HG02981 (cell line): ENCODE measurements around the gene SIK2.

Source experiments
- ATAC-seq: cut with Tn5 transposase; IDR thresholded peaks from one replicate; pipeline ENCODE4 v1.9.1; 2021; ENCODE audit warnings: mild to moderate bottlenecking, moderate library complexity; ENCODE audit not compliant: unreplicated experiment

SIK2 gene

DNA sequence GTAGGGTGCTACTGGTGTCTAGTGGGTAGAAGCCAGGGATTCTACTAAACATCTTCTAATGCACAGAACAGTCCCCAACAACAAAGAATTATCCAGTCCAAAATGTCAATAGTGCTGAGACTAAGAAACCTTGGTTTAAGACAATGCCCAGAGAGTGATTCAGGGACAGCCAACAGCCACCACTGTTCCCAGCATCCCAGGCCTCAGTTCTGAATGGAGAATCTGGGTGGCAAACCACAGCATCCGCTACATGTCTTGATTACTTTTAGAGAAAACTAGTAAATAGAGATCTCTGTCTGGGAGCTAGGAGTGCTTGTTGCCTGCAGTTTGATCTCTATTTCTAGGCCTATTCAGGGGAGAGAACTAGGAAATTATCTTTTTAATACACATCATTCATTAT, 20.9 kb upstream of the SIK2 start:
- no peak for ATAC-seq

DNA sequence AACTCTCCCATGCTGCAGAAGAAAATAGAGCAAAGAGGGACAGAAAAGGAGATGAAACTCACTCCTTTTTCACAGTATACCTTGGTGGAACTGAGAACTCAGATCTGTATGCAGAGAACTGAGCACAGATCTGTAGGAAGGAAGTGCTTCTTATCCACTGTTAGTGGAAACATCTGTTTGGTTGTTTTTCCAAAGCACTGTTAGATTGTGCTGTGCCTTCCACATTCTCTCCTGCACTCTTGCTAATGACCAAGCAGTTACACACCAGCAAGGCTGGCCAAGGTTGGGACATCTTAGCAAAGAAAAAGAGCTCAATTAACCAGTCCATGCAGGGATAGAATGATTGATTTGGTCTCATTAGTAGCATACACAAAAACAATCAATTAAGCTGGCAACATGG, 20.1 kb upstream of the SIK2 start:
- no peak for ATAC-seq

DNA sequence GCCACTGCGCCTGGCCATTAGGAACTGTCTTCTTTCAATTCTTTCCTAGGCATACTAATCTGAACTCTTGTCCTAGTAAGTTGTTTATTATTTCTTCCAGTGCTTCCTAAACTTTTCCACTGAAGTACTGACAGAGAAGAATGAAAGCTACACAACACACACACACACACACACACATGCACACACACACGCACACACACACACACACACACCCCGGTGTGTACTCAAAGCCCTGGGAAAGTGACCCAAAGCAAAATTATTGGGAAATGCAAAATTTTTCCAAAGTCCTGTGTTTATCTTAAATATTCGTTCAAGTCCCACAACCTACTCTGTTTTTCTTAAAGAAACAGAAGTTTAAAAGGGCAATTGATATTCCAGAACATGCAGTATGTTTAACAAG, 19.4 kb upstream of the SIK2 start:
- ATAC-seq, result no peak

DNA sequence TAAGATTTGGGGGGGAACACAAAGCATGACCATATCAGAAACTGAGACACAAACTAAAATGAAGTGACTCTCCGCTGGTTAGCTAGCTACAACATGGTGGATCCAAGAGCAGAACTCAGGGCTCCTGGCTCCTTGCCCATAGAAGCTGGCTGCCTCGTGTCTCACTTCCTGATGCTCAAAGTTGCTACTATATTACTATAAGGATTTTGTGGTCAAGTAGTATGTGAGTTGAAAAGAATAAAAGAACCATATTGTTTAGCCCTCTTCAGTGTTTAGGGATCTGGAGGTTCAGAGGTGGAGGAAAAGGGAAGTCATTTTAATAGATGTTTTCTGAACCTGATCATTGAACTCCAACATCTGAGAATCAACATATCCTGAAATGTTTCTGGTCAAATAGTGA, 16.9 kb upstream of the SIK2 start:
- no peak for ATAC-seq

DNA sequence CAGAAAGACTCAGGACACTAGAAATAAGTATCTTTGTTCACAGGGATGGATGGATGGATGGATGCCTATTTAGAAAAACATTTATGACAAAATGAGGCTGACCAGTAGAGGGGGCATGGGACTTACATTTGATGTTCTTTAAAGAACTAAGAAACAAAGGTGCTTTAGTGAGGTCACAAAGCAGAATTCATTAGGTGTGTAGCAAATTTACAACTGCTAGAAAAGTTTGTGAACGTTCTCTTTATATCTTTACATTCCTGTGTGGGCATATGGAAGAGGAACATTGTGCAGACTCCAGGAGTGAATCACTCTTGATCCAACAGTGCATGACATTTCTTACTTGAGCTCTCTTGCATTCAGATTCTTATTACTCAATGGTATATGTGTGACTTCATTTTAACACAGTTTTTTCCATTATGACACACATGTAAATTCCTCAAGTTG, 15.8 kb upstream of the SIK2 start:
- ATAC-seq, result no peak

DNA sequence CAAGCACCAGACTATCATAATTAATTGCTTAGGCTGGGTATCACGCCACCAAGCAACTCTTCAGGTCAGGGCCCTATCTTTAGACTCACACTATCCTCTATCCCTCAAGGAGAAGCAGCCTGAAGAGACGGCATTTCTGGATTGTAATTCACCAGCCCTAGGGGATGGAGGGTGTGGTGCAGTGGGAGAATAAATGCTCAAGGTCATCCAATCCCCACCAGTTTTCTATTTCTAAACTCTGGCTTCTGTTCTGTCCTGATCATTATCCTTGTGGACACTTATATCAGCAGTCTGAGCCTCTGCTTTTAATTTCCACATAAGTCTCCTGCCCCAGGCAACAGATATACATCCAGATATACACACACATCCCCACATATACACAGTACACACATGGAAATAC, 13.1 kb upstream of the SIK2 start:
- ATAC-seq, result no peak

DNA sequence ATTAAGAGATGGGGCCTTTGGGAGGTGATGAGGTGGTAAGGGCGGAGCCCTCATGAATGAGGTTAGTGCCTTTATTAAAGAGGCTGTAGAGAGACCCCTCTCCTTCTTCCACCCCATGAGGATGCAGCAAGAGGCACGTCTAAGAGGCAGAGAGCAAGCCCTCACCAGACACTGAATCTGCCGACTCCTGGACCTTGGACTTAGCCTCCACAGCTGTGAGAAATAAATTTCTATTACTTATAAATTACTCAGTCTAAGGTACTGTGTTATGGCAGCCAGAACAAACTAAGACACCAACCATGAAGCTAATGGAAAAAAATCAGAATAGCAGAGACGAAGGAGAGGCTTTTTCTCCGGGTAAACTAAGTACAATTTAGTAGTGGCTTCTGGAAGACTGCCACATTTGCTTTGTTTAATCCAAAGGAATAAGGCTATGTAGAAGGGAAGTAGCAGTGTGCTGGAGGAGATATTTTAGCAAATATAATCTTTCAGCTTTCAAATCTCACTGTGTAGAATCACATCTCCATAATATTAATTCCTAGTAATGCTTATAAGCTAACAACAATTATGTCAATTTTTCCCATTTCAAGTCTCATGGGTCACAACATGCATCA, 12.3 kb upstream of the SIK2 start:
- no peak for ATAC-seq

DNA sequence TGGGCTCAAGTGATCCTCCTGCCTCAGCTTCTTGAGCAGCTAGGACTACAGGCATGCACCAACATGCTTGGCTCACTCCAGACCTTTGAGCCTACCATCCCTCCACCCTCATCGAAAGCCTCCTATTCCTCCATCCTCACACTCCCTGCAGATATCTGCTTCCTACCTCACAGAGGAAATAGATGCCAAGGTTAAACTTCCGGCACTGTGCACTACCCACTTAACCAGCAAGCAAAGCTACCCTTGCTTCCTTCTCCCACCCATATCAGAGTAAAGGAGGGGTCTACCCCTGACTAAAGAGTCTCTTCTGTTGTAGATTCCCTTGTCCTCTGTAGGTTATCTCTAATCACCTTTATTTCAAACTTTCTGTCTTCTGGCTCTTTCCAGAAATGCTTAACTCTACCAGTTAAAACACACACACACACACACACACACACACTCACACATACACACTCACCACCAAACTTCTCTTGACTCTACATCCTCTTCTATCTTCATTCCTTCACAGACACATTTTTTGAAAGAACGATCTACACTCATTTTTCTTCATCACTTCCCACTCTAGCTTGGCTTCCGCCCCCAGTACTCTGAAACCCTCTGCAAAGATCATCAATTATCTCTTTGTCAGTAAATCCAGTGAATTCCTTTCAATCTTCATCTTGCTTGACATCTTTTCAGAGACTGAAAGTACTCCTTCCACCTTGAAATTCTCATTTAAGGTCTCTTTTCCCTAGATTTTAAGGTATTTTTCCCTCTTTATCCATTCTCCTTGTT, 10.9 kb upstream of the SIK2 start:
- ATAC-seq, result no peak

DNA sequence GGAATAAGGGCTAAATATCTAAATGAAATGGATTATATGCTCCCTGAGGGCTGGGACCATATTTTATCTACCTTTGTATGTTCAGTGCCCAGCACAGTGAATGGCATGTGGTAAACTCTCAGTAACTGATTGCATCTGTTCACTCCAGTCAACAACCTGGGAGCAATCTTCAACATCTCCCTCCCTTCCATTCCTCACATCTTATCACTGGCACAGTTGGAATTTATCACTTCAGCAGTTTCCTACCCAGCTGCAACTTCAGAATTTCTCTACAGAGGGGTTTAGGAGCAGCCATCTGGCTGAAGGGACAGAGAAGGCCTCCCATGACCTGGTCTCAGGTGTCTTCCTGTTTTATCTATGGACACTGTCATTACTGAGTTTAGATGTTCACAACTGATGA, 9.8 kb upstream of the SIK2 start:
- ATAC-seq, result no peak

DNA sequence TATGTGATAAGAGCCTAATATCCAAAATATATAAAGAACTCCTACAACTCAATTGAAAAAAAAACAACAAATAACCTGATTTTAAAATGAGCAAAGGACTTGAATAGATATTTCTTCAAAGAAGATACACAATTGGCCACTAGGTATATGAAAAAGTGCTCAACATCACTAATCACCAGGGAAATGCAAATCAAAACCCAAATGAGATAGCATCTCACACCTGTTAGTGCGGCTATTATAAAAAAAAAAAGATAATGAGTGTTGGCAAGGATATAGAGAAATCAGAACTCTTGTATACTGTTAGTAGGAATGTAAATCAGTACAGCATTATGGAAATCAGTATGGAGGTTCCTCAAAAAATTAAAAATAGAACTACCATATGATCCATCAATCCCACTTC, 5.9 kb upstream of the SIK2 start:
- ATAC-seq, result no peak

DNA sequence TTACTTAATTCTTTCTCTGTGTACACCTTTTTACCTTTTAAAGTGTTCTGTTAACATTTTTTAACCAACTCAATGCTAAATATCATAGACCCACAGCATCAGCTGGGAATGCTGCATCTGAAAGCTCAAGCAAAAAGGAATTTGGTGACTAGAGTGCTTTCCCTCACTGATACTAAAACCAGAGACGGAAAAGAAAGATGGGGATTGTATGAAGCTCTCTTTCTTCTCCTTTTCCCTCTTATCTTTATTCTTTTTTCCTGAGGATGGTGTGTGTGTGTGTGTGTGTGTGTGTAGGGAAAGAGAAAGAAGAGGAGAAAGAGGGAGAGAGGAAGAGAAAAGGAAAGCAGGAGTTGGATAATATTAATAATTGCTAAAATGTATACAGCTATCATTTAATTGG, 4.1 kb upstream of the SIK2 start:
- ATAC-seq, result no peak

DNA sequence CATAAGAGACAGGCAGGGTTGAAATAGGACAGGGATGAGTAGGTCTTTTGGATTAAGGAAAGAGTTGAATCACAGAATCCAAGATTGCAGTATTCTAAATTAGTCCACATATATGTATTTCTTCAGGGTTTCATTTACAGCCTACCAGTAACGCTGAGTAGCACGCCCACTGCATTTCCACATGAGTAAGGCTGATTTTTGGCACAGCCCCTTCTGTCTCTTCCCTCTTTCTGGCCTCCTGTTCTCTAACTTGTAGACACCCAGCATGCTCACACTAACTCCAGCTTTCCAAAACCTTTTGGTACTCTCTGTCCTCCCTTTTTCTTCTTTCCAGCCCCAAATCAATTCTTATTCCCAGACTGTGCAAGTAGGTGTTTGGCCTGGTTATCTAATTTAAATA, 3.7 kb upstream of the SIK2 start:
- no peak for ATAC-seq

DNA sequence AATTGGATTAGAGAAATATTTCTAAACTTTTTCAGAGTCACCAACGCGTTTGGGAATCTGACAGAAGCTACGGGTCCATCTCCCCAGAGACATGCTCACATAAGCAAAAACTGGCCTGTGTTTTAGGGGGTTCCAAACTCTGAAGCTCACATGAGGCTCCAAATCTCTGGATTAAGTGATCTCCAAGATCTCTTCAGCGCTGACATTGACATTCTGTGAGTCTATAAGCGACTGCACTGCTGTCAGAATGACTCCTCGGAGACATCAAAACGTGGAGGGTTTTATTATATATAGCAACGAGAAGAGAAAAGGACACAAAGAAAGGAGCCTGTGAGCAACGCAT, 642 bp upstream of the SIK2 start:
- ATAC-seq, result peak; percentile 0

DNA sequence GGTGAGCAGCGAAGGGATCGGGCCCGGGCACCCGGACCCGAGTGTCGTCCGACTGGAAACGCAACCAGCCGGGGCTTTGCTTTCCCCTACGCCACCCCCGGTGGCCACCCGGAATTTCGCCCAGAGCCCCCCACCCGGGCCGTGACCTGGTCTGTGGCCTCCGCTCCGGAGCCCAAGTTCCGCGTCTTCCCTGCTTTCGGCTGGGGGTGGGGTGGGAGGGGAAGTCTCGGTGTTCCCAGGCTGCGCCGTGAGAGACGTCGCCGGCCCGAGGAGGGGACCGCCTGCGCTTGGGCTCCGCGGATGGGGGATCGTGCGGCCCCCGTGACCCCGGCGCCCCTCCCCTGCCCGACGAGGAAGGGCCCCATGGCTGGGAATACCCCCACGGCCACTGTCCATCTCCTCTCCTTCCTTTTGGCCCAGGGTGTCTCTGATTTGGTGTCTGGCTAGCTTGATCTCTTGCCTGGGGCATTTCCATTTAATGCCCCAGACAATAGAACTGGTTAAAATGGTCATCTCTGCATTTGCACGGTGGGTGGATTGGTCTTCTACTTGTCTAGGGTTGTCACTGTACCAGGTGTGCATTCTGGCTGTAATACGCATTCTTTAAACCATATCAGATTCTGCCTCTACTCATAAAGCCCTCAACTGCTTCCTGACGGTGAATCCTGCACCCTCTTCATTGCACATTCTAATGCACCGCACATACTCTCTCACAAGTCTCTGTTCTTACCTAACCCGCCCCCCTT, 789 bp downstream of the SIK2 start:
- no peak for ATAC-seq

DNA sequence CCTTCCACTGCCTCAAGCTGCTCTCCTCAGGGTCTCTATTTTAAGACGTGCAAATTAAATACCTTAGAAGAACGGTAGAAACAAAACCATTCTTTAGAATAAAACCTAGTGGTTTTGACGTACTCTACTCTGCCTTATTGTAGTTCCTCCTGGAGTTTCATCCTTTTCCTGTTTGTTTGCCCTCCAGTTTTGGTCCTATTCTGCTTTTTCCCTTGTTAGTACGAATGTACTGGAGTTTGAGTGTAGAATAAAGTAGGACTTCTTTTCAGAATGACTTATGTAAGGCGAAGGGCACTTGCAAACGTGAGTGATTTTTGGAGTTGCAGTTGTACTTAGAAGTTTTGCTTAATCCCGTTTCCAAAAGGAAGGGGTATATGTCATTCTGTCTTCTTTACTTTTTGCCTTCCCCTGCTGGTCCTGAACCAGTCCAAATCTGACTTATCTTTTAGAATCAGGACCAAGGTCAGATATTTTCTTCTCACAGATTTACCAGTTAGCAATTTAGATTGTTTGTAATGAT, 1.4 kb downstream of the SIK2 start:
- ATAC-seq, result no peak

DNA sequence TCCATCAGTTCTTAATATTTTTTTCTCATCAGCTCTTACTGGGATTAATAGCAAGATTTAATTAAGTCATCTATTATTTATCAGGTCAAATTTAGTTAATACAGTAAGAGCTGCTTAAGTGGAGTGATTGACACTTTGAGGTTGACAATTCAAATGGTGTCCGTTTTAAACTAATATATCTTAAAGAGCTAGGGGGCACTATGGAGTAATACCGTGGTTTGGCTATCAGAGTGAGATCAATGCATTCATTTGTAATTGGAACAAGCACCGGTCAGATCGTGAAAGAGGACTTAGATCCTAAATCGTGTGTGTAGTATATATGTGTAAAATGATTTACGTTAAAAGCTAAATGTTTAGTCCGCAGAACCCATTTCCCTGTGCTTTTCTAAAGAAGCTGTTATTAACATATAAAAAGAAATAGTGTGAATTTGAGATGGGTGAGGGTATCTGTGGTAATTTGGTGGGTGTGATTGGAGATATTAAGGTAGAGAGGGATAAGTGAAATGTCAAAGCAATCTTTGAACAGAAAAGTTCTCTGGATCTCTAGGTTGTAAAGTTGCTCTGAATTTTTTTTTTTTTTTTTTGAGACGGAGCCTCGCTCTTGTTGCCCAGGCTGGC, 2.3 kb downstream of the SIK2 start:
- ATAC-seq, result no peak

DNA sequence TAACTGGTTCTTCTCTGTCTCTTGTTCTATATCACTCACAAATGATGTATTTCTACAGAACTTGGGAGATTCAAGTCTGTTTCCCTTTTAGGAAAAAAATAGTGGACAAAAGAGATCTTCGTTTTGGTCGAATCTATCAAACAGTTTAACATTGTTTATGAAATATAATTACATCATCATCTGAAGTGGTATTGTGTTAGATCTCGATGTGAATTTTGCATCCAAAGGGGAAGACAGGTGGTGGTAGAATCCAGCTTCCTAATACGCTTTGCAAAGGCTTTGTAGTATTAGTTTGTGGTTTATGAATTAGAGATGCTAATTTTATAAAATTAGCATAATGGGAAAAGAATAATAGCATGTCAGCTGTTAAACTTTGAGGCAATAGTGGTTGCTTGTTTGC, 3.4 kb downstream of the SIK2 start:
- no peak for ATAC-seq

DNA sequence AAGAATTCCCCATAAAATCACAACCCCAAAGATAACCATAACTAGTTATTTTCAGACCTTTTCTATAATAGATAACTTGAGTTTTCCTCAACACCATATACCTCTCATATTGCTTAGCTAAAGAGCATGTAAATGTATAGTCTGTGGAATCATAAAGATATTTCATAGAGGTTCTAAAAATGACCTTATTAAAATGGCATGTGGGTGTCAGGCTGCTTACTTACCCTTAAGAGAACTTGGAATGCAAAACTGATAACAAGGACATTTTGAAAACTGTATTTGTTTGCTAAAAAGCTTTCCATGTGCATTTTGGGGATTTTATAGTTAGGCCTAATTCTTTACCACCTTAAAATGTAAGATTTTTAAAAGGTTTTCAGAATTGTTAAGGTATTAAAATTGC, 4.7 kb downstream of the SIK2 start:
- no peak for ATAC-seq

DNA sequence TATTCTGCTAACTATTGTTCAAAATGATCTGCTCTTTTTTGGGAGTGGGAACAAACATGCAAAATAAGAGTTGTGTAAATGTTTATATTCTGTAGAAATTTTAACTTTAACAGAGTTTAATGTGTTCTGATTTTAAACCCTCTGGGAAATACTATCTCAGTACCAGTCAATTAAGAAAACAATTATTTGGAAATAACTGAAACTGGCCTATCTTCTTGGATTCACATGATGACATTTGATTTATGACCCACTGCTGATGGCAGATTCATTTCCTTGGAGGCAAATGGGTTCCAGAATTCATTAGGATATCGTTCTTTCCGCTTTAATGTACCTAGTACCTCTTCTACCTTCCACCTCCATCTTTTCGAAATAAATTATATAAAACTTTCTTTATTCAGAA, 5.5 kb downstream of the SIK2 start:
- no peak for ATAC-seq

DNA sequence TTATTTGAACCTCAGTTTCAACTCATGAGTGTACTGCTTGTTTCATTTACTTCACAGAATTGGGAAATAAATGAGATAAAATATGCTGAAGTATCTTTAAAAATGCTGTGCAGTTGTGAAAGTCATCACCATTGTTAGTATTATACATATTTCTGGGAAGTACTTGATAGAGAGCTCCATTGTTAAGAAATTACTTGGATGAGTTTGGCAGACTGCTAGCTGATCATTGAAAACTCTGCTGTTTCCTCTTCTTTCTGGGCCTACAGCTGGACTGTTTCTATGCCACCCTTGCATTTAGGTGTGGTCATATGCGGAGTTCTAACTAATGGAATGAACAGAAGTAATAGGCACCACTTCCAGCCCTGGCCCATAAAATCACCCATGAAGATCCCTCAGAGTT, 10.0 kb downstream of the SIK2 start:
- no peak for ATAC-seq

DNA sequence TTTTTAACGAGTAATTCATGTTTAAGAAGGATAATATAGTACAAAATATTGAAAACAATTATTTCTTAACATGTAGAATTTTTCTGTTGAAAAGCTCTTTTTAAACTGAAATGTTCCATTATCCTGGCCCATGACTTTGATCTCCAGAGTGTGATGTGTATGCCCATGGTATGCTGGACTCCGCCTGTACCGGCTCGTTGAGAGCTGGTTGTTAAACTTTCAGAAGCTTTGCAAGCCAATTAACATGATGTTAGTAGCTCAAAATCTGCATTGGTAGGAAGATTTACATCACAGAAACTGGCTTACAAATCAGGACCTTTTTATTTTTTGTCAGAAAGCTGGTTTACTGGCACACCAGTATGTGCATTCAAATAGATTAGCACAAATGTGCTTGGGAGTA, 15.0 kb downstream of the SIK2 start:
- ATAC-seq, result no peak

DNA sequence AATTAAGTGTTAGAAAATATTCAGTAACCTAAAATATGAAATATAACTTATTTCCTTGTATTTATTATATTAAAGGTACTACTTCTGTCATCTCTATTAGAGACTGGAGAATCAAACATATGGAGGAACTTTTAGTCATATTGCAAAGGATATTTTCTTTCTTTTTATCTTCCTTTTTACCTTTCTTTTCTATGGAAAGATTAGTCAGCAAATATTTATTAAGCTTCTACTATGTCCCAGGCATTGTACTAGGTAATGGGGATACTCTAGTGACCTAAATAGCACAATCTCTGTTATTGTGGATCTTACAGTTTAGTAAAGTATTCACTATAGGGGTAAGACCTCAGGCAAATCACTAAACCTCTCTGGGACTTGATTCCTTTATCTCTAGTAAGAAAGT, 18.3 kb downstream of the SIK2 start:
- no peak for ATAC-seq
